HG02973 (cell line): ENCODE data around the gene BBX.

Experiments used
- ATAC-seq: cut with Tn5 transposase; IDR thresholded peaks from one replicate; pipeline ENCODE4 v1.9.1; 2021; ENCODE audit warnings: moderate library complexity; ENCODE audit not compliant: unreplicated experiment

Gene BBX

GRCh38 chr3:107522510-107523288 is at the start of gene BBX:
Gene BBX, plus strand, starts transcription at chr3:107522962. Its CDS starts 187,499 bp downstream, at chr3:107710461.
- peak; percentile 93 for ATAC-seq

DNA sequence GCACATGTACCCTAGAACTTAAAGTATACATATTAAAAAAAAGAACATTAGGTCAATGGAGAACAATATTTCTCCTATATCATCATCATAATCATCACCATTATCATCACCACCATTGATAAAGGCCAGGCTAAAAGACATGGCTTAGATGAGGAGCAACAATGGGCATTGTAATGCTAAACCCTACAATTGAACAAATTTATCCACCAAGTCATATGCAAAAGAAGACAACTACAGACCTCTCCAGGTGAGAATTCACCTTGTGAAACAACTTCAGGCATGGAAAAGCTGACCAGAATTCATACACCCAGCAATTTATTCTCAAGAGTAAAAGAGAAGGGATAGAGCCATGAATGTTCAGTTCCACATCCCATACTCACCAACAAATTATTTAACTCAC is 46.3 kb upstream of the BBX start:
- ATAC-seq: no peak

GRCh38 chr3:107487490-107487889 is 35.3 kb upstream of the BBX start:
- ATAC-seq: no peak

DNA sequence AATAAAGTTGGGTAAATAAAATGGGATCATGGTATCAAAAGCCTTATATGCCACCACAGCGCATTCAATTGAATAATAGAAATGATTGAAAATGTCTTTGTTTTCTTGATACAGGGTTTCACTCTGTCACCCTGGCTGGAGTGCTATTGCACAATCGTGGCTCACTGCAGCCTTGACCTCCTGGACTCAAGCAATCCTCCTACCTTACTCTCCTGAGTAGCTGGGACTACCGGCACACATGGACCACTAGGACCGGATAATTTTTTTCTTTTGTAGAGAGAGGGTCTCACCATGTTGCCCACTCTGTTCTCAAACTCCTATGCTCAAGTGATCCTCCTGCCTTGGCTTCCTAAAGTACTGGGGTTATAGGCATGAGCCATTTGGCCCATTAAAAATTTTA is 33.8 kb upstream of the BBX start:
- ATAC-seq: no peak

- no peak for ATAC-seq
Measured at GRCh38 chr3:107493134-107493533, 29.6 kb upstream of the BBX start.

- no peak for ATAC-seq
Measured at GRCh38 chr3:107496855-107497254, 25.9 kb upstream of the BBX start.

DNA sequence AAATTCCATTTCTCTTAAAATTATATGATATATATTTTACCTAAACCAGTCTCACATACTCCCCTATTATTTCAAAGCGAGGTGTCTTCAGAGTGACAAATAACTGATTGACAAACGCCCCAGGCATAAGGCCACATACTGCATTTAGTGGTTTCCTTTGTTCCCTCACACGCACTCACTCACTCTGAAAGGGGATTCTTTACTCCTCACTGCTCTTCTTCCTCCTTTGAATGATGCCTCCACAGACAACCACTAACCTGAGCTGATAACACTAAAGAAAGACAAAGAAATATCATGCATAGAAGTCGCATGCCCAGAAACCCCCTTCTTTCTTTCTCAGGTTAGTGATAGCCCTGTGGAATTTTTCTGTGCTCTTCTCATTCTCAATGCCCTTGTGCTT is 24.1 kb upstream of the BBX start:
- ATAC-seq: no peak

DNA sequence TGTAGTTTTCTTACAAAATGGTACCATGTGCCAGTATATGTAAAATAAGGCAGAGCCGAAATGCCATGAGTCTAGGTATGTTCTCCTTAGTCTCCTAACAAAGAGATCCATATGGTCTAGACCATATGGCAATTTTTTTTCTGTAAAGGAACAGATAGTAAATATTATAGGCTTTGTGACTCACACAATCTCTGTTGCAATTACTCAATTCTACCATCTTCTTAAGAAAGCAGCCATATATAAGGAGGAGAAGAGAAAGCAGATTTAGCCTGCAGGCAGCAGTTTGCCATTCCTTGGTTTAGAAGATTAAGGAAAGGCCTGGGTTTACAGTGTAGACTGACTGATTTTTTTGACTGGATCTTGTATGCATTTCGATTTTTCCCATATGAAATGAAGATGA is 16.3 kb upstream of the BBX start:
- no peak for ATAC-seq

- no peak for ATAC-seq
Measured at GRCh38 chr3:107508331-107508730, 14.4 kb upstream of the BBX start.

GRCh38 chr3:107512108-107512507 is 10.7 kb upstream of the BBX start:
- ATAC-seq: no peak

DNA sequence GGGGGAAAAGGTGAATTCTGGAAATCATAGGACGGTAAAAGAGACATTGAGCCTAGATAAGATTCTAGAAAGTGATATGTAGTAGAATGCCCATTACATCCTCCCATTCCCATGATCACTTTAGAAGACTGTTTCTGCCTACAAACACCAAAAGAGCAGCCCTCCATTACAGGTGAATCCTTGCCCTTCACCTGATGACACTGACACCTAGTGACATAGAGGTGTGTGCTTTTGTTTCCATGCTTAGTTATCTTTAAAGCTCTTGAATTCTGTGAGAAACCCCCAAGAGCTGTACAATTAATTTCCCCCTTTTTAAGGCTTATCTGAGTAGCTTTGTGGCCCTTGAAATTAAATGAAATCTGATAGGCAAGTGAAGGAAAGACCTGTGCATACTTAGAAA is 8.3 kb upstream of the BBX start:
- ATAC-seq: no peak

- no peak for ATAC-seq
Measured at GRCh38 chr3:107516475-107516874, 6.3 kb upstream of the BBX start.

DNA sequence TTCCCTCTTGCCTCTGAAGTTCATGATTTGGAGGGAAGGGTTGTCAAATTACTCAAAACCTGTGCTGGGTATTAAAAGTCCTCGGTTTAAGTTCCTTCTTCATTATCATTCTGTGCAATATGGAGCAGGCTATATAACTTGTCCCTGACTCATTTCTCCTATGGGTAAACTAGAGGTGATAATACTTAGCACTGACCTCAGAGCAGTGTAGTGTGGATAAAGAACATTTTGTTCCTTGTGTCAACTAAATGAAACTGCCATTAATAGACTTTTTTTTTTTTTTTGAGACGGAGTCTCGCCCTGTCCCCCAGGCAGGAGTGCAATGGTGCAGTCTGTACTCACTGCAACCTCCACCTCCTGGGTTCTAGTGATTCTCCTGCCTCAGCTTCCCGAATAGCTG is 2.2 kb upstream of the BBX start:
- ATAC-seq: no peak

DNA sequence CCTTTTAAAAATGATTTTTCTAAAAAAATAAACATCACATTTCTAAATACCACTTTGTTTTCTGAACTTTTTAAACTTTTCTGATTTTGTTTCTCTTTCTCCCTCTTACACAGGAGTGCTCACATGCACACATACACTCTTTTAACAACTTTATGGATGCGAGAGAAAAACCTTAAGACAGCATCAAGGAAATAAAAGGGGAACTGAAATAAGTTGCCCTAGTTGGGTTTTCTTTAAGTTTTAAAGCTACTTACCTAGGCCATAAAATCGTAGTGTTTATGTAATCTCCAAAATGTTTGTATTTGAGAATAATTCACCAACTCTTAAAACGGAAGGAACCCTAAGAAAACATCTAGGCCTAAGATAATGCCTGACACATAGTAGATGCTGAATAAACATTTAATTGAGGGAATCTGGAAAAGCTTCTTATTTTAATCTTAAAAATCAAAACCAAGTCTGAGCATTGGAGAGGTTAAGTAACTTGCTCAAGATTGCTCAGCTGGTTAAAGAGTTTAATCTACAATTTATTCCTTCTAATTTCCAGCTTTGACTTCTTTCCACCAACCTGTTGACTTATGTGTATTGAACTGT is 1.2 kb upstream of the BBX start:
- ATAC-seq: no peak

GRCh38 chr3:107523289-107523538 is 452 bp downstream of the BBX start:
- ATAC-seq: peak; percentile 16

GRCh38 chr3:107523539-107524325 is 970 bp downstream of the BBX start:
- peak; percentile 22 for ATAC-seq

DNA sequence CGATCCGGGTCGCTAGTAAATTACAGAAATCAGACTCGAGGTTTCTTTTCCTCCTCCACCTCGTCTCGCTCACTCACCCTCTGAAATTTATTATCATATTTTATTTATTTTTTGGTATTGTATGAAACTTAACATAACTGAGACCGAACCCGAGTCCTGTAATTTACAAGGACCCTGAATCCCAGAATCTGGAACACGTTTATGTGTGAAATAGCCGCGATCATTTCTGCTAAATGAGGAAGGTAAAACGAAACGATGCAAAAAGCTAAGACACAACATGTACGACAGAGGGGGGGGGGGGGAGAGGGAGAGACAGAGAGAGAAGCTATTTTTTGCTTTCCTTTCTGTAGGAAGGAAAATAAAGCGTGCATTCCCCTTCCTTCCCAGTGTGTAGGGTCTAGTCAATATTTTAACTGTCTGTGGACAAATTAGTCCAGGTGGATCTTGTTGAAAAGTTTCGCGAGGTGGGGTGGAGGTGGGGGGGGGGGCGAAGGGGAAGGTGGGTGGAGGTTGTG is 1.6 kb downstream of the BBX start:
- no peak for ATAC-seq

DNA sequence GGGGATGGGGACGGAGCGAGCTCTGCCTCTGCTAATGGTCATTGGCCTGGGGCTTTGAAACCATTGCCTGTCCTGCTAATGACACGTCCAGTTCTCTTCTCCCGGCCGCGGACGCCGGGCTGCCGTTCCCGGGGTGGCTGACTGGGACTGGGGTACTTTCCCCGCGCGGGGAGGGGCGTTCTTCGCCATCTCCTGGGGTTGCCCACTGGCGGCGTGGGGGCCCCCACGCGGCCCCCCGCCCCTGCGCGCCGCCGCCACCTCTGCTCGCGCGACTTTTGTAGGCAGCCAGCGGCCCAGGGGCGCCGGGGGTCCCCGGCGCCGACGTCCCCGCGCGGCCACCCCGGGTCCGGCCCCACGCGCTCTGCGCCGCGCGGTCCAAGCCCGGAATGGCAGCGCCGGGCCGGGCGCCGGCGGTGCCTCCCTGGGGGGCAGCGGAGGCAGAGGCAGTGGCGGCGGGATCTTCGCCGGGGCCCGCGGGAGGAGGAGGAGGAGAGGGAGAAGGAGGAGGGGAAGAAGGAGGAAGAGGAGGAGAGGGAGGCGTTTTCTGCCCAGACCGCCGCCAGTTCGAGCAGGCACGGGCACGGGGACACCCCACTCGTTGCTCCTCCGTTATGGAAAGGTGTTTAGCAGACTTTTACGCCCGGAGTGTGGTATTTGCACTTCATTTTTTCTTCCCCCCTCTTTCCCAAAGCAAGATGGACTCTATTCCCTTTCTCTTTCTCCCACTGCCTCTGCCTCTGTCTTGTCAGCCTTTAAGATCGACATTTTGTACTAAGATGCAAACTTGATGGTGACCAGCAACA is 2.3 kb downstream of the BBX start:
- ATAC-seq: no peak

DNA sequence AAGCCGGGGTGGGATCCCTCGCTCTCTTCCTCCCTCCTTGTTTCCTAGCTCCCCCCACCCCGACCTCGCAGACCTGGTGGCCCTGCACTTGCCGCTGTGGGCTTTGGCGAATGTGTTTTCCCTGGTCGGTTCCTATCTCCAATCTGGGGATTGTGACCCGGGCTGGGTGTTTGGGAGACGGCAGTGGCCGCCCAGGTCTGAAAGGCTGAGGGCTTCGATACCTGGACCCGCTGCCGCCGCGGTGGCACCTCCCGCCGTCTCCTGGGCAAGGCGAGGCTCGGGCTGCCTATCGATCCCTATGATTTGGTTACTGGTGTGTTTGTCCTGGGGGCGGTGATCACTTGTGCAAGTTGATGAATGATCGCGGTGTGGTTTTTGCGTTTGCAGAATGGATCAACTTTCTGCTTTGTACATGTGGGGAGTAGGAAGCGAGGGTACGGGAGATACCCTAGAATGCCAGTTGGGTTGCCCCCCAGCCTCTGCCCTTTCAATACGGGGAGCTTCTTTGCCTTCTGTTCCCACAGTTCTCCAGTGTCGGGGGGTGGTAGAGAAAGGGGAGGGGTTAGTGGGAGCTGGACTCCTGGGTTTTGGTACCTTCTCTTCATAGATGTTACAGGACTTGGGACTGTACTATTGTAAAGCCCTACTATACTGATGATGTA is 3.0 kb downstream of the BBX start:
- ATAC-seq: no peak

DNA sequence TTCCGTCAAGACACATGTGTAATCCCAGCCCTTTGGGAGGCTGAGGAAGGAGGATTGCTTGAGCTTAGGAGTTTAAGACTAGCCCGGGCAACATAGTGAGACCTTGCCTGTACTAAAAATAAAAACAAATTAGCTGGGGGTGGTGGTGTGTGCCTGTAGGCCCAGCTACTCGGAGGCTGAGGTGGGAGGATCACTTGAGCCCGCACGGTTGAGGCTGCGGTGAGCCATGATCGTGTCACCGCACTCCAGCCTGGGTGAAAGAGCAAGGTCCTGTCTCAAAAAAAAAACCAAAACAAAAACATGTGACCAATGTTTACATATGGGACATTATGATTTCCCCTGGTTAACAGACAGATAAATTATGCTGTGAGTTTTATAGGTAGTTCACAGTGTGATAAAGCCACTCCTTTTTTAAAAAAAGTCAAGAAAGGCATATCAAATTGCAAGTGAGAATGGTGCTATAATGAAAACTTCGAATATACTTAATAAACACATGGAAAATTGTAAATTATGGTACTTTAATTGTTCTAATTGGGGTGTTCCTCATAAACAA is 9.2 kb downstream of the BBX start:
- no peak for ATAC-seq
